ENCODE results near the gene CARMIL1.

DNA sequence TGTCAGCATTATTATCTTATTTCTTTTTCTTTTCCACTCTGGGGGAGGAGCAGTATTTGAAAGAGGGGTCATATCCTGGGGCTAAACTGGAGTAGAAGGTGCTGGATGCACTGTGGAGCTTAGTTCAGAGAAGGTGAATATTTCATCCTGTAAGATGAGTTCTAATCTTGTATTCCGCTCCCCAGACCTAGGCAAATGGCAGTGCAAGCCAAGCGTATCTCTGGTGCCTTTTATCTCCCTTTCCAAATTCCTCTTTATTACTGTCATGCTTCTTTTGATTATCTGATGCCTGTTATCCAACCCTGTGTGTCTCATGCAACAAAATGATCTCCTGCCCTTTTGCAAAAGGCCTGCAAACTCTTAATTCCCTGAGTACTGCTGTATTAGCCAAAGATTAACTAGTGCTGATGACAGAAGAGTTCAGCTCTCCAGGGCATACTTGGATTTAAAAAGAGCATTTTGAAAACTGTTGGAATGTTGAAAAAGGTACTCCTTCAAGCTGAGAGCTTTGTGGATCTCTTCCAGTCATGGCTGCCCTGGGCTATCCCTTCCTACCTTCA is 138.0 kb downstream of the CARMIL1 start:
- TF ChIP-seq, protein P1, sequence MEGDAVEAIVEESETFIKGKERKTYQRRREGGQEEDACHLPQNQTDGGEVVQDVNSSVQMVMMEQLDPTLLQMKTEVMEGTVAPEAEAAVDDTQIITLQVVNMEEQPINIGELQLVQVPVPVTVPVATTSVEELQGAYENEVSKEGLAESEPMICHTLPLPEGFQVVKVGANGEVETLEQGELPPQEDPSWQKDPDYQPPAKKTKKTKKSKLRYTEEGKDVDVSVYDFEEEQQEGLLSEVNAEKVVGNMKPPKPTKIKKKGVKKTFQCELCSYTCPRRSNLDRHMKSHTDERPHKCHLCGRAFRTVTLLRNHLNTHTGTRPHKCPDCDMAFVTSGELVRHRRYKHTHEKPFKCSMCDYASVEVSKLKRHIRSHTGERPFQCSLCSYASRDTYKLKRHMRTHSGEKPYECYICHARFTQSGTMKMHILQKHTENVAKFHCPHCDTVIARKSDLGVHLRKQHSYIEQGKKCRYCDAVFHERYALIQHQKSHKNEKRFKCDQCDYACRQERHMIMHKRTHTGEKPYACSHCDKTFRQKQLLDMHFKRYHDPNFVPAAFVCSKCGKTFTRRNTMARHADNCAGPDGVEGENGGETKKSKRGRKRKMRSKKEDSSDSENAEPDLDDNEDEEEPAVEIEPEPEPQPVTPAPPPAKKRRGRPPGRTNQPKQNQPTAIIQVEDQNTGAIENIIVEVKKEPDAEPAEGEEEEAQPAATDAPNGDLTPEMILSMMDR (IDR thresholded peaks at IDR 0.05) = no peak
- TF ChIP-seq POLR2AphosphoS5 (IDR thresholded peaks at IDR 0.05) = no peak

Data from breast epithelium (tissue), 3 donors.